RCC 7860 (cell line): Measurements from ENCODE around the gene PPFIBP2.

ENCODE experiments used
- DNase-seq: peaks from one replicate; pipeline ENCODE4 v3.0.0-alpha.2; 2015; ENCODE audit warnings: low spot score
- FAIRE-seq: peaks from 2 replicates; lab custom pipeline; 2012; peaks lifted over from hg19 to GRCh38; lab: Jason Lieb, UNC

Gene PPFIBP2

GRCh38 chr11:7619322-7619721 is 105.5 kb downstream of the PPFIBP2 start:
- DNase-seq (no peak), FAIRE-seq (no peak)

GRCh38 chr11:7621090-7621489 is 107.3 kb downstream of the PPFIBP2 start:
- no peak for FAIRE-seq

GRCh38 chr11:7621554-7621953 is 107.8 kb downstream of the PPFIBP2 start:
- DNase-seq (no peak), FAIRE-seq (no peak)

More at GRCh38 chr11:7621090-7621489, 107.3 kb downstream of the PPFIBP2 start:
- no peak for DNase-seq

GRCh38 chr11:7622721-7623120 is 108.9 kb downstream of the PPFIBP2 start:
- FAIRE-seq (no peak), DNase-seq (no peak)

GRCh38 chr11:7628660-7629059 is 114.9 kb downstream of the PPFIBP2 start:
- DNase-seq (no peak), FAIRE-seq (no peak)

GRCh38 chr11:7630002-7630401 is 116.2 kb downstream of the PPFIBP2 start:
- no peak for DNase-seq
- no peak for FAIRE-seq

GRCh38 chr11:7632211-7632610 is 118.4 kb downstream of the PPFIBP2 start:
- DNase-seq = no peak
- FAIRE-seq = no peak

GRCh38 chr11:7635137-7635536 is 121.3 kb downstream of the PPFIBP2 start:
- FAIRE-seq (no peak), DNase-seq (no peak)

GRCh38 chr11:7635708-7636107 is 121.9 kb downstream of the PPFIBP2 start:
- no peak for FAIRE-seq
- DNase-seq = no peak

GRCh38 chr11:7636350-7636749 is 122.6 kb downstream of the PPFIBP2 start:
- FAIRE-seq (no peak), DNase-seq (no peak)

GRCh38 chr11:7637447-7638157 is 123.8 kb downstream of the PPFIBP2 start:
- no peak for DNase-seq
- FAIRE-seq = no peak

- DNase-seq (no peak), FAIRE-seq (no peak)
Measured at GRCh38 chr11:7638710-7639642, 125.2 kb downstream of the PPFIBP2 start.

- DNase-seq (no peak), FAIRE-seq (no peak)
Measured at GRCh38 chr11:7639643-7640025, 125.8 kb downstream of the PPFIBP2 start.

- FAIRE-seq (no peak), DNase-seq (no peak)
Measured at GRCh38 chr11:7640816-7641215, 127.0 kb downstream of the PPFIBP2 start.

- no peak for DNase-seq
- no peak for FAIRE-seq
Measured at GRCh38 chr11:7642747-7643146, 128.9 kb downstream of the PPFIBP2 start.

GRCh38 chr11:7643314-7643713 is 129.5 kb downstream of the PPFIBP2 start:
- no peak for DNase-seq
- FAIRE-seq = no peak

GRCh38 chr11:7645206-7645605 is 131.4 kb downstream of the PPFIBP2 start:
- FAIRE-seq (no peak), DNase-seq (no peak)

- FAIRE-seq = no peak
- DNase-seq = no peak
Measured at GRCh38 chr11:7646866-7647265, 133.1 kb downstream of the PPFIBP2 start.

- DNase-seq (no peak), FAIRE-seq (no peak)
Measured at GRCh38 chr11:7648264-7648663, 134.5 kb downstream of the PPFIBP2 start.

GRCh38 chr11:7651140-7651551 is 137.3 kb downstream of the PPFIBP2 start:
- no peak for FAIRE-seq
- DNase-seq = no peak

GRCh38 chr11:7651700-7652099 is 137.9 kb downstream of the PPFIBP2 start:
- DNase-seq (no peak), FAIRE-seq (no peak)

GRCh38 chr11:7654195-7654705 is 140.5 kb downstream of the PPFIBP2 start:
- FAIRE-seq (no peak), DNase-seq (no peak)
